ENCODE data around the gene RASA1. TPM values are rescaled to one million over a fixed set of nuclear protein-coding genes. Genes with fewer than 3 reads are reported as not detected.
"Not testable (repeated sequence)": the region's sequence is repeated elsewhere in the genome, so short reads cannot be mapped to it uniquely, and the experiment has no call there.

The RASA1 gene
- total and polyA plus RNA-seq, 5 donors from 2014 or later = 6.8 to 37.8 (median 8.6) TPM

- peaks cover 0 to 3% (median 0%) of the 10 kb centered on the region in 7 donors for H3K9me3 Mint-ChIP-seq
- peak overlapping the region; percentile 89 to 98 (median 92) for H3K27ac Mint-ChIP-seq
- Histone ChIP-seq H3K9me3 (ENCODE audit: control insufficient read depth in 2 of 2, low read length in 2 of 2) (no peaks in the 10 kb centered on the region), H3K36me3 (ENCODE audit: control insufficient read depth, insufficient read depth, low read length) (no peaks in the 10 kb centered on the region), H3K27me3 (ENCODE audit: control insufficient read depth, insufficient read depth, low read length) (no peaks in the 10 kb centered on the region), H3K27ac (ENCODE audit: insufficient read depth, low read length, poor library complexity, severe bottlenecking) (peak overlapping the region; percentile 80), H3K4me3 (ENCODE audit: low read depth, low read length) (peak overlapping the region; percentile 98), H3K4me1 (ENCODE audit: control insufficient read depth, insufficient read depth, low read length, poor library complexity, severe bottlenecking) (peaks cover 45% of the 10 kb centered on the region)
- peaks cover 15 to 46% (median 30%) of the 10 kb centered on the region in 4 donors for H3K4me1 Mint-ChIP-seq
- H3K27me3 Mint-ChIP-seq = no peaks in the 10 kb centered on the region
- peak overlapping the region; percentile 97 to 100 (median 99) for H3K4me3 Mint-ChIP-seq
- ATAC-seq (ENCODE audit: low read depth in 2 of 2) (peak; percentile 64 to 77), DNase-seq (peak in 2 of 3 donors; percentile 78 to 85)
- peaks cover 6% of the 10 kb centered on the region for H3K36me3 Mint-ChIP-seq
Measured at GRCh38 chr5:87268126-87268969, 665 bp downstream of the RASA1 start.

- Mint-ChIP-seq H3K9me3 (peaks cover 0 to 3% (median 0%) of the 10 kb centered on the region in 7 donors), H3K4me3 (peak overlapping the region; percentile 97 to 100 (median 99)), H3K4me1 (peaks cover 16 to 51% (median 33%) of the 10 kb centered on the region in 4 donors), H3K27me3 (no peaks in the 10 kb centered on the region), H3K36me3 (peaks cover 6% of the 10 kb centered on the region), H3K27ac (peak overlapping the region; percentile 78 to 92 (median 89))
- H3K27me3 ChIP-seq (ENCODE audit: control insufficient read depth, insufficient read depth, low read length) = no peaks in the 10 kb centered on the region
- no peaks in the 10 kb centered on the region for H3K9me3 ChIP-seq (ENCODE audit: control insufficient read depth in 2 of 2, low read length in 2 of 2)
- ATAC-seq (ENCODE audit: low read depth in 2 of 2) = no peak
- H3K36me3 ChIP-seq (ENCODE audit: control insufficient read depth, insufficient read depth, low read length) = no peaks in the 10 kb centered on the region
- DNase-seq = peak in 1 of 3 donors; percentile 25
- H3K4me1 ChIP-seq (ENCODE audit: control insufficient read depth, insufficient read depth, low read length, poor library complexity, severe bottlenecking) = peaks cover 47% of the 10 kb centered on the region
- peak overlapping the region; percentile 80 for H3K27ac ChIP-seq (ENCODE audit: insufficient read depth, low read length, poor library complexity, severe bottlenecking)
- H3K4me3 ChIP-seq (ENCODE audit: low read depth, low read length) = peak overlapping the region; percentile 98
Measured at GRCh38 chr5:87268970-87269377, 1.3 kb downstream of the RASA1 start.

GRCh38 chr5:87270888-87271287, 3.2 kb downstream of the RASA1 start:
- not testable (repeated sequence) for H3K36me3 Mint-ChIP-seq; H3K27me3 ChIP-seq (ENCODE audit: control insufficient read depth, insufficient read depth, low read length); H3K9me3 ChIP-seq (ENCODE audit: control insufficient read depth in 2 of 2, low read length in 2 of 2); H3K9me3 Mint-ChIP-seq; H3K36me3 ChIP-seq (ENCODE audit: control insufficient read depth, insufficient read depth, low read length); ATAC-seq (ENCODE audit: low read depth in 2 of 2); H3K27ac ChIP-seq (ENCODE audit: insufficient read depth, low read length, poor library complexity, severe bottlenecking); H3K27me3 Mint-ChIP-seq; DNase-seq
- Mint-ChIP-seq H3K27ac (peak overlapping the region in 1 of 3 donors; percentile 64), H3K4me3 (peak overlapping the region; percentile 52 to 99 (median 89)), H3K4me1 (peaks cover 21 to 70% (median 49%) of the 10 kb centered on the region in 4 donors)
- Histone ChIP-seq H3K4me1 (ENCODE audit: control insufficient read depth, insufficient read depth, low read length, poor library complexity, severe bottlenecking) (peaks cover 53% of the 10 kb centered on the region), H3K4me3 (ENCODE audit: low read depth, low read length) (peak overlapping the region; percentile 52)

- no peaks in the 10 kb centered on the region for H3K27me3 Mint-ChIP-seq
- no peak for ATAC-seq (ENCODE audit: low read depth in 2 of 2)
- no peak for DNase-seq
- H3K27ac Mint-ChIP-seq = peak overlapping the region; percentile 2 to 91 (median 53)
- peaks cover 34 to 88% (median 67%) of the 10 kb centered on the region in 4 donors for H3K4me1 Mint-ChIP-seq
- Histone ChIP-seq H3K4me3 (ENCODE audit: low read depth, low read length) (peak overlapping the region; percentile 29), H3K4me1 (ENCODE audit: control insufficient read depth, insufficient read depth, low read length, poor library complexity, severe bottlenecking) (peaks cover 38% of the 10 kb centered on the region), H3K27ac (ENCODE audit: insufficient read depth, low read length, poor library complexity, severe bottlenecking) (peak overlapping the region; percentile 47), H3K9me3 (ENCODE audit: control insufficient read depth in 2 of 2, low read length in 2 of 2) (no peaks in the 10 kb centered on the region), H3K36me3 (ENCODE audit: control insufficient read depth, insufficient read depth, low read length) (peaks cover 4% of the 10 kb centered on the region), H3K27me3 (ENCODE audit: control insufficient read depth, insufficient read depth, low read length) (no peaks in the 10 kb centered on the region)
- peak overlapping the region in 3 of 4 donors; percentile 10 to 68 (median 51) for H3K4me3 Mint-ChIP-seq
- H3K9me3 Mint-ChIP-seq = no peaks in the 10 kb centered on the region
- H3K36me3 Mint-ChIP-seq = peaks cover 11% of the 10 kb centered on the region
Measured at GRCh38 chr5:87276655-87277054, 9.0 kb downstream of the RASA1 start.

- Histone ChIP-seq H3K27me3 (ENCODE audit: control insufficient read depth, insufficient read depth, low read length) (no peaks in the 10 kb centered on the region), H3K36me3 (ENCODE audit: control insufficient read depth, insufficient read depth, low read length) (peaks cover 4% of the 10 kb centered on the region), H3K27ac (ENCODE audit: insufficient read depth, low read length, poor library complexity, severe bottlenecking) (peak overlapping the region; percentile 47), H3K4me3 (ENCODE audit: low read depth, low read length) (peak overlapping the region; percentile 5), H3K4me1 (ENCODE audit: control insufficient read depth, insufficient read depth, low read length, poor library complexity, severe bottlenecking) (peaks cover 32% of the 10 kb centered on the region), H3K9me3 (ENCODE audit: control insufficient read depth in 2 of 2, low read length in 2 of 2) (no peaks in the 10 kb centered on the region)
- H3K27me3 Mint-ChIP-seq = no peaks in the 10 kb centered on the region
- no peak for DNase-seq
- H3K36me3 Mint-ChIP-seq = peaks cover 11% of the 10 kb centered on the region
- peaks cover 41 to 88% (median 70%) of the 10 kb centered on the region in 4 donors for H3K4me1 Mint-ChIP-seq
- H3K27ac Mint-ChIP-seq = peak overlapping the region; percentile 21 to 60 (median 27)
- ATAC-seq (ENCODE audit: low read depth in 2 of 2) = no peak
- no peak overlapping the region for H3K4me3 Mint-ChIP-seq
- no peaks in the 10 kb centered on the region for H3K9me3 Mint-ChIP-seq
Measured at GRCh38 chr5:87277279-87277835, 9.7 kb downstream of the RASA1 start.

- no peaks in the 10 kb centered on the region for H3K27me3 ChIP-seq (ENCODE audit: control insufficient read depth, insufficient read depth, low read length)
- DNase-seq (no peak), ATAC-seq (ENCODE audit: low read depth in 2 of 2) (no peak)
- peak overlapping the region in 2 of 3 donors; percentile 21 to 65 for H3K27ac Mint-ChIP-seq
- no peaks in the 10 kb centered on the region for H3K9me3 ChIP-seq (ENCODE audit: control insufficient read depth in 2 of 2, low read length in 2 of 2)
- H3K36me3 ChIP-seq (ENCODE audit: control insufficient read depth, insufficient read depth, low read length) = peaks cover 4% of the 10 kb centered on the region
- H3K9me3 Mint-ChIP-seq = no peaks in the 10 kb centered on the region
- H3K4me1 Mint-ChIP-seq = peaks cover 47 to 90% (median 74%) of the 10 kb centered on the region in 4 donors
- peaks cover 39% of the 10 kb centered on the region for H3K4me1 ChIP-seq (ENCODE audit: control insufficient read depth, insufficient read depth, low read length, poor library complexity, severe bottlenecking)
- H3K4me3 Mint-ChIP-seq = no peak overlapping the region
- no peaks in the 10 kb centered on the region for H3K27me3 Mint-ChIP-seq
- no peak overlapping the region for H3K27ac ChIP-seq (ENCODE audit: insufficient read depth, low read length, poor library complexity, severe bottlenecking)
- no peak overlapping the region for H3K4me3 ChIP-seq (ENCODE audit: low read depth, low read length)
- peaks cover 11% of the 10 kb centered on the region for H3K36me3 Mint-ChIP-seq
Measured at GRCh38 chr5:87278590-87279100, 11.0 kb downstream of the RASA1 start.

GRCh38 chr5:87282269-87282668, 14.6 kb downstream of the RASA1 start:
- H3K4me1 ChIP-seq (ENCODE audit: control insufficient read depth, insufficient read depth, low read length, poor library complexity, severe bottlenecking) = peaks cover 28% of the 10 kb centered on the region
- H3K9me3 ChIP-seq (ENCODE audit: control insufficient read depth in 2 of 2, low read length in 2 of 2) = no peaks in the 10 kb centered on the region
- Mint-ChIP-seq H3K36me3 (peaks cover 18% of the 10 kb centered on the region), H3K27me3 (no peaks in the 10 kb centered on the region), H3K27ac (peak overlapping the region; percentile 88 to 98 (median 92)), H3K9me3 (no peaks in the 10 kb centered on the region), H3K4me3 (peak overlapping the region; percentile 81 to 91 (median 84)), H3K4me1 (peaks cover 42 to 72% (median 57%) of the 10 kb centered on the region in 4 donors)
- peak overlapping the region; percentile 93 for H3K4me3 ChIP-seq (ENCODE audit: low read depth, low read length)
- no peaks in the 10 kb centered on the region for H3K27me3 ChIP-seq (ENCODE audit: control insufficient read depth, insufficient read depth, low read length)
- H3K27ac ChIP-seq (ENCODE audit: insufficient read depth, low read length, poor library complexity, severe bottlenecking) = peak overlapping the region; percentile 81
- DNase-seq (peak in 2 of 3 donors; percentile 66 to 75), ATAC-seq (ENCODE audit: low read depth in 2 of 2) (peak; percentile 75 to 85)
- H3K36me3 ChIP-seq (ENCODE audit: control insufficient read depth, insufficient read depth, low read length) = peaks cover 4% of the 10 kb centered on the region

Data from CD4-positive, CD25-positive, alpha-beta regulatory T cell (primary cell).